HepG2 (cell line): ENCODE results near the gene KLF7. TPM values are rescaled to one million over a fixed set of nuclear protein-coding genes. Genes with fewer than 3 reads are reported as not detected.

ENCODE experiments used
- ATAC-seq: fragments of 200-7000 bp; cut with Tn5 transposase; 3 replicates; pipeline ENCODE4 v1.9.1; 2020; ENCODE audit warnings: mild to moderate bottlenecking, moderate library complexity
- BruUV-seq: library from RNA; stranded (reverse); fragments of 400-500 nt; replicated peaks from 2 replicates; lab custom pipeline; 2021; lab: Mats Ljungman, UMichigan
- CTCF ChIA-PET: fragments of 300-600 bp; formaldehyde crosslinking; extraction: SDS; loops from one replicate; lab custom pipeline; 2021; ENCODE audit warnings: low total read pairs, inconsistent platforms, low intra/inter-chr PET ratio; lab: Yijun Ruan, JAX
- POLR2A ChIA-PET: fragments of 350-600 bp; sonication (Branson Sonifier 250); formaldehyde crosslinking; loops from one replicate; lab custom pipeline; 2020; ENCODE audit warnings: antibody characterized with exemption, inconsistent platforms; lab: Yijun Ruan, JAX
- DNase-seq: peaks from one replicate; pipeline ENCODE4 v3.0.0-alpha.2; 2015; ENCODE audit warnings: low spot score
- FAIRE-seq: peaks from 3 replicates; lab custom pipeline; 2011; peaks lifted over from hg19 to GRCh38; lab: Jason Lieb, UNC
- H2AFZ ChIP-seq: one replicate; pipeline ENCODE4 v1.6.1; 2011; ENCODE audit warnings: low read length, inconsistent platforms
- H3K27ac ChIP-seq: fragments of 300-600 bp; 3 replicates; pipeline ENCODE4 v1.8.0; 2011; ENCODE audit warnings: mixed run types, mild to moderate bottlenecking, mixed read lengths, low read length, inconsistent platforms; ENCODE audit not compliant: insufficient read depth; ENCODE audit errors: extremely low read length
- H3K27me3 ChIP-seq, 2 experiments: fragments of 200-600 bp in 1 of 2; 2 replicates in 1 of 2; 3 replicates in 1 of 2; pipeline versions ENCODE4 v1.6.0 to v1.8.0; 2011; ENCODE audit warnings: low read length in 2 of 2, mild to moderate bottlenecking in 2 of 2, moderate library complexity in 2 of 2, inconsistent platforms in 1 of 2; ENCODE audit not compliant: insufficient read depth in 2 of 2, control insufficient read depth in 1 of 2
- H3K36me3 ChIP-seq, 2 experiments: fragments of 200-600 bp in 1 of 2; replicated peaks in 1 of 2; 2 replicates in 1 of 2; 3 replicates in 1 of 2; pipeline versions ENCODE4 v1.5.1 to v1.8.0; 2011; ENCODE audit warnings: low read length in 2 of 2, inconsistent platforms in 1 of 2; ENCODE audit not compliant: insufficient read depth in 2 of 2, control insufficient read depth in 1 of 2
- H3K4me1 ChIP-seq: 2 replicates; pipeline ENCODE4 v1.5.1; 2012; ENCODE audit warnings: low read length, inconsistent platforms; ENCODE audit not compliant: insufficient read depth
- H3K4me2 ChIP-seq: 2 replicates; pipeline ENCODE4 v1.6.0; 2011; ENCODE audit warnings: low read depth, low read length, inconsistent platforms
- H3K4me3 ChIP-seq, 3 experiments: fragments of 200-600 bp in 1 of 3; sonication (generic), shearing (Covaris generic) in 1 of 3; replicated peaks in 1 of 3; 2 replicates each; pipeline ENCODE4 v1.5.1; 2011 to 2016; ENCODE audit warnings: low read length in 3 of 3, inconsistent platforms in 2 of 3, low read depth in 2 of 3, mild to moderate bottlenecking in 2 of 3, control low read depth in 1 of 3, mixed read lengths in 1 of 3; ENCODE audit not compliant: insufficient read depth in 1 of 3
- H3K79me2 ChIP-seq: one replicate; pipeline ENCODE4 v1.6.1; 2011; ENCODE audit warnings: low read length, inconsistent platforms; ENCODE audit not compliant: insufficient read depth
- H3K9ac ChIP-seq: 2 replicates; pipeline ENCODE4 v1.6.0; 2011; ENCODE audit warnings: mild to moderate bottlenecking, low read depth, low read length, inconsistent platforms; ENCODE audit not compliant: insufficient read depth
- H3K9me3 ChIP-seq: 2 replicates; pipeline ENCODE4 v1.5.1; 2012; ENCODE audit warnings: mild to moderate bottlenecking, low read length
- H4K20me1 ChIP-seq: 2 replicates; pipeline ENCODE4 v1.6.0; 2011; ENCODE audit warnings: inconsistent platforms, mild to moderate bottlenecking, low read length, moderate library complexity; ENCODE audit not compliant: insufficient read depth
- CEBPB ChIP-seq: IDR thresholded peaks from 2 replicates; pipeline ENCODE4 v1.6.1; 2011; ENCODE audit warnings: low read depth, low read length, improper control_type of control experiment, borderline replicate concordance
- HNRNPUL1 ChIP-seq: fragments of 200-400 bp; formaldehyde crosslinking; IDR thresholded peaks from 2 replicates; pipeline ENCODE4 v1.6.1; 2017; ENCODE audit warnings: low read depth, mild to moderate bottlenecking, low read length, moderate library complexity
- JUNB ChIP-seq: sonication (generic); formaldehyde crosslinking; IDR thresholded peaks from 2 replicates; pipeline ENCODE4 v1.8.0; 2022; ENCODE audit warnings: missing genetic modification reagents, mild to moderate bottlenecking, borderline replicate concordance
- MED1 ChIP-seq: sonication (generic); formaldehyde crosslinking; IDR thresholded peaks from 2 replicates; pipeline ENCODE4 v1.4.0; 2020; ENCODE audit warnings: missing genetic modification reagents
- NFRKB ChIP-seq: fragments of 450-650 bp; IDR thresholded peaks from 2 replicates; pipeline ENCODE4 v1.6.1; 2017
- TSC22D2 ChIP-seq: sonication (generic); formaldehyde crosslinking; IDR thresholded peaks from 2 replicates; pipeline ENCODE4 v1.5.1; 2020; ENCODE audit warnings: missing genetic modification reagents, mild to moderate bottlenecking, borderline replicate concordance
- XRCC5 ChIP-seq: fragments of 200-400 bp; formaldehyde crosslinking; optimal IDR thresholded peaks from 2 replicates; pipeline ENCODE3; 2017; ENCODE audit warnings: mild to moderate bottlenecking, low read length
- ZFP1 ChIP-seq: IDR thresholded peaks from 2 replicates; pipeline ENCODE4 v1.6.1; 2016
- ZMYM2 ChIP-seq: sonication (generic); formaldehyde crosslinking; IDR thresholded peaks from 2 replicates; pipeline ENCODE4 v1.8.0; 2022; ENCODE audit warnings: mild to moderate bottlenecking, missing genetic modification reagents
- ZNF367 ChIP-seq: sonication (generic); formaldehyde crosslinking; IDR thresholded peaks from 2 replicates; pipeline ENCODE4 v1.4.0; 2020; ENCODE audit warnings: missing genetic modification reagents, borderline replicate concordance
- ZNF431 ChIP-seq: sonication (generic); formaldehyde crosslinking; IDR thresholded peaks from 2 replicates; pipeline ENCODE4 v1.9.0; 2022; ENCODE audit warnings: missing genetic modification reagents, low read depth, mild to moderate bottlenecking, borderline replicate concordance
- ZNF468 ChIP-seq: sonication (generic); formaldehyde crosslinking; IDR thresholded peaks from 2 replicates; pipeline ENCODE4 v1.8.0; 2022; ENCODE audit warnings: mild to moderate bottlenecking, moderate library complexity, missing genetic modification reagents
- ZNF563 ChIP-seq: sonication (generic); formaldehyde crosslinking; IDR thresholded peaks from 2 replicates; pipeline ENCODE4 v1.8.0; 2022; ENCODE audit warnings: mild to moderate bottlenecking, moderate library complexity, missing genetic modification reagents
- ZNF674 ChIP-seq: sonication (generic); formaldehyde crosslinking; IDR thresholded peaks from 2 replicates; pipeline ENCODE4 v1.5.0; 2020; ENCODE audit warnings: low read depth, mild to moderate bottlenecking, missing genetic modification reagents
- ZNF704 ChIP-seq: sonication (generic); formaldehyde crosslinking; IDR thresholded peaks from 2 replicates; pipeline ENCODE4 v1.8.1; 2023; ENCODE audit warnings: mild to moderate bottlenecking, inconsistent platforms, moderate library complexity, missing genetic modification reagents, borderline replicate concordance
- WGBS: methylation state at CpG from one replicate; pipeline ENCODE4 v1.1.6; 2017; ENCODE audit warnings: low lambda C conversion rate; 5-methylcytosine and 5-hydroxymethylcytosine counted together
- in situ Hi-C: cut with HindIII; loops from 2 replicates; pipeline ENCODE4 v1.10.0; 2017; ENCODE audit warnings: low pct_unique_long_range_greater_than_20kb; ENCODE audit not compliant: extremely low pct_ligation_motif_present
- intact Hi-C: fragments of 100-400 bp; cut with micrococcal nuclease; formaldehyde crosslinking; loops from one replicate; pipeline ENCODE4 v1.10.0; 2022; ENCODE audit not compliant: unreplicated experiment
- polyA plus RNA-seq, 8 experiments: library from polyadenylated mRNA; depleted of rRNA in 3 of 8; stranded (reverse) in 7 of 8; unstranded in 1 of 8; fragments of >200 nt; fragmentation: Illumina TruSeq in 4 of 8; extraction: Trizol in 4 of 8; gene quantifications; 2 replicates each; pipeline versions ENCODE4 v1.2.1 to v1.2.3, GENCODE V29; 2011 to 2016; ENCODE audit warnings: low read depth in 4 of 8, missing spikeins in 1 of 8, mixed read lengths in 1 of 8; ENCODE audit not compliant: insufficient read depth in 1 of 8
- total RNA-seq, 5 experiments: library from RNA; depleted of rRNA; stranded (reverse); fragments of >200 nt; fragmentation: Illumina TruSeq; extraction: Trizol; gene quantifications; 2 replicates each; pipeline ENCODE4 v1.2.3, GENCODE V29; 2016; ENCODE audit warnings: low read depth in 1 of 5
- TF ChIP-seq, protein P1 (sequence below): sonication (generic); formaldehyde crosslinking; IDR thresholded peaks from 2 replicates; pipeline ENCODE4 v1.5.1; 2020; ENCODE audit warnings: missing genetic modification reagents, mild to moderate bottlenecking, borderline replicate concordance
- TF ChIP-seq, protein P2 (sequence below): sonication (generic); formaldehyde crosslinking; IDR thresholded peaks from 2 replicates; pipeline ENCODE4 v1.4.0; 2020; ENCODE audit warnings: mild to moderate bottlenecking, missing genetic modification reagents
- TF ChIP-seq, protein P3 (sequence below): IDR thresholded peaks from 2 replicates; pipeline ENCODE4 v1.6.1; 2016

The KLF7 gene
- total and polyA plus RNA-seq, 2 of the 13 experiments (the other 11 are each of a cell fraction or from before 2014, with no cell fraction given): 2.6 to 5.4 TPM

DNA sequence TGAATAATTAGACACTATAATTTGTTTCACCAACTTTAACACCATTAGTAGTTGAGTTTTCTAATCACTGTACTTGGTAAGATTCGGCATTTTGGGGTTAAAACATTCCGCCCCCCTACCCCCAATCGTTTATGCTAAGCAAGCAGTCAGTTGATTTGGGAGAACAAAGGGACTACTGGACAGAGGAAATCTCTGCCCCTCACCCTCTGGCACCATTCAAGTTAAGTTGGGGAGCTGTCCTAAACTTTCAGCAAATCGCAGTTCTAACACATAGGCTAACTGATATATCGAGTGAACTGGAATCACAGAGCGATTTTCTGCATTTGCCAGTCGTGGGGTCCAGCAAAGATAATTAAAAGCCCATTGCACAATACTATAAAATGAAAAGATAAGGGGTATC is 5.6 kb downstream of the KLF7 start (continued):
- TF ChIP-seq, protein P1, sequence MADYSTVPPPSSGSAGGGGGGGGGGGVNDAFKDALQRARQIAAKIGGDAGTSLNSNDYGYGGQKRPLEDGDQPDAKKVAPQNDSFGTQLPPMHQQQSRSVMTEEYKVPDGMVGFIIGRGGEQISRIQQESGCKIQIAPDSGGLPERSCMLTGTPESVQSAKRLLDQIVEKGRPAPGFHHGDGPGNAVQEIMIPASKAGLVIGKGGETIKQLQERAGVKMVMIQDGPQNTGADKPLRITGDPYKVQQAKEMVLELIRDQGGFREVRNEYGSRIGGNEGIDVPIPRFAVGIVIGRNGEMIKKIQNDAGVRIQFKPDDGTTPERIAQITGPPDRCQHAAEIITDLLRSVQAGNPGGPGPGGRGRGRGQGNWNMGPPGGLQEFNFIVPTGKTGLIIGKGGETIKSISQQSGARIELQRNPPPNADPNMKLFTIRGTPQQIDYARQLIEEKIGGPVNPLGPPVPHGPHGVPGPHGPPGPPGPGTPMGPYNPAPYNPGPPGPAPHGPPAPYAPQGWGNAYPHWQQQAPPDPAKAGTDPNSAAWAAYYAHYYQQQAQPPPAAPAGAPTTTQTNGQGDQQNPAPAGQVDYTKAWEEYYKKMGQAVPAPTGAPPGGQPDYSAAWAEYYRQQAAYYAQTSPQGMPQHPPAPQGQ (CRISPR knock-in tag): no peak
- TF ChIP-seq CEBPB: peak; percentile 38; the same call in 1 of the 2 replicates

DNA sequence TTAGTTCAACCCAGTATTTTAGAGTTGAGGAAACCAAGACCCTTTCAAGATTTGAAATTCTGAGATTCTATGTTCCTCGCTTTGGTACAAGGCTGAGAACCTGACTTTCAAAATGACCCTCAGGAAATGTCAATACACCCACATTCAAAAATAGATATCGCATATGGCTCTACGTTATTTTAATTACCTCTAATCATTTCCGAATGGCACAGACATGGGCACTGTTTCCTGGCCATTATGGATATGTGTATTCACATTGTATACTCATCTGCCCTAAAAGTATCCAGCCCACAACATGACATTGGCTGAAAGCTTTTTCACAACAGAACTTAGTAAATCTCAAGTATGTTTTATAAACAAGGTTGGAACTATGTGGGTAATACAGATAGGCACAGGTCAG is 6.7 kb downstream of the KLF7 start:
- intact Hi-C loops: no loop called here
- H3K4me3 ChIP-seq: no peak overlapping the region
- ChIA-PET POLR2A (no interaction called here), CTCF (no interaction called here)
- H3K27ac ChIP-seq: no peak overlapping the region
- BruUV-seq: no TSS peak
- in situ Hi-C loops: no loop called here
- WGBS: 95% methylated on average over 4 of the region's 4 CpGs
- H3K4me1 ChIP-seq: peaks cover 31% of the 10 kb centered on the region
- TF ChIP-seq NFRKB (no peak), MED1 (no peak), ZNF468 (CRISPR knock-in tag) (no peak), ZNF674 (CRISPR knock-in tag) (no peak), TSC22D2 (CRISPR knock-in tag) (no peak), HNRNPUL1 (no peak), ZMYM2 (CRISPR knock-in tag) (no peak), ZNF563 (CRISPR knock-in tag) (no peak), ZNF704 (CRISPR knock-in tag) (no peak), XRCC5 (no peak), ZNF431 (CRISPR knock-in tag) (no peak), ZFP1 (CRISPR knock-in tag) (no peak), JUNB (CRISPR knock-in tag) (no peak), ZNF367 (CRISPR knock-in tag) (no peak)
- TF ChIP-seq, protein P2, sequence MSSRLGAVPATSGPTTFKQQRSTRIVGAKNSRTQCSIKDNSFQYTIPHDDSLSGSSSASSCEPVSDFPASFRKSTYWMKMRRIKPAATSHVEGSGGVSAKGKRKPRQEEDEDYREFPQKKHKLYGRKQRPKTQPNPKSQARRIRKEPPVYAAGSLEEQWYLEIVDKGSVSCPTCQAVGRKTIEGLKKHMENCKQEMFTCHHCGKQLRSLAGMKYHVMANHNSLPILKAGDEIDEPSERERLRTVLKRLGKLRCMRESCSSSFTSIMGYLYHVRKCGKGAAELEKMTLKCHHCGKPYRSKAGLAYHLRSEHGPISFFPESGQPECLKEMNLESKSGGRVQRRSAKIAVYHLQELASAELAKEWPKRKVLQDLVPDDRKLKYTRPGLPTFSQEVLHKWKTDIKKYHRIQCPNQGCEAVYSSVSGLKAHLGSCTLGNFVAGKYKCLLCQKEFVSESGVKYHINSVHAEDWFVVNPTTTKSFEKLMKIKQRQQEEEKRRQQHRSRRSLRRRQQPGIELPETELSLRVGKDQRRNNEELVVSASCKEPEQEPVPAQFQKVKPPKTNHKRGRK (CRISPR knock-in tag): no peak
- TF ChIP-seq, protein P3, sequence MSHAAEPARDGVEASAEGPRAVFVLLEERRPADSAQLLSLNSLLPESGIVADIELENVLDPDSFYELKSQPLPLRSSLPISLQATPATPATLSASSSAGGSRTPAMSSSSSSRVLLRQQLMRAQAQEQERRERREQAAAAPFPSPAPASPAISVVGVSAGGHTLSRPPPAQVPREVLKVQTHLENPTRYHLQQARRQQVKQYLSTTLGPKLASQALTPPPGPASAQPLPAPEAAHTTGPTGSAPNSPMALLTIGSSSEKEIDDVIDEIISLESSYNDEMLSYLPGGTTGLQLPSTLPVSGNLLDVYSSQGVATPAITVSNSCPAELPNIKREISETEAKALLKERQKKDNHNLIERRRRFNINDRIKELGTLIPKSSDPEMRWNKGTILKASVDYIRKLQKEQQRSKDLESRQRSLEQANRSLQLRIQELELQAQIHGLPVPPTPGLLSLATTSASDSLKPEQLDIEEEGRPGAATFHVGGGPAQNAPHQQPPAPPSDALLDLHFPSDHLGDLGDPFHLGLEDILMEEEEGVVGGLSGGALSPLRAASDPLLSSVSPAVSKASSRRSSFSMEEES (CRISPR knock-in tag): no peak
- DNase-seq: no peak
- H3K36me3 ChIP-seq: no peaks in the 10 kb centered on the region
- no peaks in the 10 kb centered on the region for H3K9me3 ChIP-seq
- H3K27me3 ChIP-seq: no peaks in the 10 kb centered on the region
- peaks cover 9% of the 10 kb centered on the region for H3K79me2 ChIP-seq
- H3K4me2 ChIP-seq: no peak overlapping the region
- no peak for ATAC-seq
- no peak for FAIRE-seq
- H2AFZ ChIP-seq: no peak overlapping the region
- H4K20me1 ChIP-seq: peaks cover 8% of the 10 kb centered on the region; the same call in 1 of the 2 replicates
- H3K9ac ChIP-seq: no peak overlapping the region
